Effector CD8-positive, alpha-beta T cell (primary cell): Measurements from ENCODE around the gene ADAMTS19.
"Not testable (repeated sequence)": the region's sequence is repeated elsewhere in the genome, so short reads cannot be mapped to it uniquely, and the experiment has no call there.

Experiments
- DNase-seq: peaks from one replicate; lab custom pipeline; 2025; lab: John Stamatoyannopoulos, UW
- total RNA-seq, 4 experiments: gene quantifications; one replicate each; lab custom pipeline; 2026; lab: John Stamatoyannopoulos, UW

The ADAMTS19 gene, protein sequence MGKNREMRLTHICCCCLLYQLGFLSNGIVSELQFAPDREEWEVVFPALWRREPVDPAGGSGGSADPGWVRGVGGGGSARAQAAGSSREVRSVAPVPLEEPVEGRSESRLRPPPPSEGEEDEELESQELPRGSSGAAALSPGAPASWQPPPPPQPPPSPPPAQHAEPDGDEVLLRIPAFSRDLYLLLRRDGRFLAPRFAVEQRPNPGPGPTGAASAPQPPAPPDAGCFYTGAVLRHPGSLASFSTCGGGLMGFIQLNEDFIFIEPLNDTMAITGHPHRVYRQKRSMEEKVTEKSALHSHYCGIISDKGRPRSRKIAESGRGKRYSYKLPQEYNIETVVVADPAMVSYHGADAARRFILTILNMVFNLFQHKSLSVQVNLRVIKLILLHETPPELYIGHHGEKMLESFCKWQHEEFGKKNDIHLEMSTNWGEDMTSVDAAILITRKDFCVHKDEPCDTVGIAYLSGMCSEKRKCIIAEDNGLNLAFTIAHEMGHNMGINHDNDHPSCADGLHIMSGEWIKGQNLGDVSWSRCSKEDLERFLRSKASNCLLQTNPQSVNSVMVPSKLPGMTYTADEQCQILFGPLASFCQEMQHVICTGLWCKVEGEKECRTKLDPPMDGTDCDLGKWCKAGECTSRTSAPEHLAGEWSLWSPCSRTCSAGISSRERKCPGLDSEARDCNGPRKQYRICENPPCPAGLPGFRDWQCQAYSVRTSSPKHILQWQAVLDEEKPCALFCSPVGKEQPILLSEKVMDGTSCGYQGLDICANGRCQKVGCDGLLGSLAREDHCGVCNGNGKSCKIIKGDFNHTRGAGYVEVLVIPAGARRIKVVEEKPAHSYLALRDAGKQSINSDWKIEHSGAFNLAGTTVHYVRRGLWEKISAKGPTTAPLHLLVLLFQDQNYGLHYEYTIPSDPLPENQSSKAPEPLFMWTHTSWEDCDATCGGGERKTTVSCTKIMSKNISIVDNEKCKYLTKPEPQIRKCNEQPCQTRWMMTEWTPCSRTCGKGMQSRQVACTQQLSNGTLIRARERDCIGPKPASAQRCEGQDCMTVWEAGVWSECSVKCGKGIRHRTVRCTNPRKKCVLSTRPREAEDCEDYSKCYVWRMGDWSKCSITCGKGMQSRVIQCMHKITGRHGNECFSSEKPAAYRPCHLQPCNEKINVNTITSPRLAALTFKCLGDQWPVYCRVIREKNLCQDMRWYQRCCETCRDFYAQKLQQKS
- total RNA-seq: 0 to 0.54 (median 0) reads per million in 4 experiments

DNA sequence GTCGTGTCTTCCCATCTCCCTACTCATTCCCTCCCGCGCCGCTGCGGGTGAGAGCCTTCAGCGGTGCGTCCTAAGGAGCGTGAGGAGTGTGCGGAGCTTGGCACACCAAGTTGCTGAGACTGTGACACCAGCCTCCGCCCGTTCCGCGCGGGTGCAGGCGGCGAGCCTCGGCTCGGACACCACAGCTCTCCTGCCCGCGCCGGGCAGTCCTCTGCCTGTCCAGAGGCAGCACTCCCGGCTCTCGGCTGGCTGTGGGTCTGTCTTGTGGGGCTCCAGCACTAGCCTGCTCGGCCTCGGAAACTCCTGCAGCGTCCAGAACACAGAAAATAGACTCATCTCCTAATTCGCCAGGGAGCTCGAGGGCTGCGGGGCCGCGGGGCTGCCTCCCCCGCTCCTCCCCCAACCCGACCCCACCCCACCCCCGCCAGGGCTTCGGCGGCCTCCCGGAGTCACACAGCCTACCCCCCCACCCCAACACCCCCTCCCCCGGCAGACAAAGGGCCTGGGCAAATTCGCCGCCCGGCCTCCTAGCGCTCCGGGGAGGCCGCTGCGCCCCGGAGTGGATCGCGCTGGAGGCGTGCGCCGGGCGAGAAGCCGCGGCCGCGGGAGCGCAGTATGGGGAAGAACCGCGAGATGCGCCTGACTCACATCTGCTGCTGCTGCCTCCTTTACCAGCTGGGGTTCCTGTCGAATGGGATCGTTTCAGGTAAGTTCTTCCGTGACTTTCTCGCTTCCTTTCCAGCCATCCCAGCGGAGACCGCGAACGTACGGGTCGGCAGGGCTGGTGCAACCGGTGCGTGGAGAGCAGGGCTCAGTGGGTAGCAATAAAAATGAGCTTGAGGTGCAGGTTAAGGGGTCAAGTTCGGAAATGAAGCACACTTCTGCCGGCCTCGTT is at the start of gene ADAMTS19:
Gene ADAMTS19, plus strand, starts transcription at position 522 of the 895 bp plus-strand sequence. Its CDS starts 94 bp downstream, at position 616.
- DNase-seq: no peak

DNA sequence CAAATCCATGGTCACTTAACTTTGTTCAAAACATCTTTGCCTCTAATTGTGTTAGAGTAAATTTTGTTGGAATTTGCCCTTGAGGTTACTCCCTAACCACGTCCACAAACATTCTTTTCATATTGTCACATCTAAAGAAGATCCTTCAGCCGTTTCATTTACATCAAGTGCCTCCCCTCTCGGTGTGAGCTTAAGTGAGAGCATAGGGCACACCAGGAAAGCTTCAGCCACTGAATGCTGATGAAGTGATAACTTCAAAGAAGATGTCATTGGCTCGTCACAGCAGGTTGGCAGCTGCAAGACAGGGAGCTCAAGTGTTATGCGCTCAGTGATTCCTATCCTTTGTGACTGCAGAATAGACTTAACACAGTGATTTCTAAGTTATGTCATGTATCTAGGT is 49.6 kb upstream of the ADAMTS19 start:
- DNase-seq: no peak

DNA sequence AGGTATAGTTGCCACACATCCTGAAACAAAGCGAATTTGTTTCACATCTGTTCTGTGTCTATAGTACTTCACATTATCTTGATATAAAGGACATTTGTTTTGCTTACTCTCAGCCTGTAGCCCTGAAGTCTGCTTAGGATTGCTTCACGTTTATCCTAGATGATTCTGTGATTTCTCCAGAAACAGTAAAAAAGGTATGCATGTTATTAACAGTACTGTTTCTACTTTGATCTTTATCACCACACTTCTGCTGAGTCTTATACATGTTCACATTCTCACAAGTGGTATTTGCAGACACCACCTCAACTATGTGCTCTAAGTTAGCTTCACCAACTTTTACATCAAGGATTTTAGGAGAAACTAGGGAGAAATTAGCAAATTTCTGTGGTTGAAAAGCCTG is 47.4 kb upstream of the ADAMTS19 start:
- DNase-seq: no peak

DNA sequence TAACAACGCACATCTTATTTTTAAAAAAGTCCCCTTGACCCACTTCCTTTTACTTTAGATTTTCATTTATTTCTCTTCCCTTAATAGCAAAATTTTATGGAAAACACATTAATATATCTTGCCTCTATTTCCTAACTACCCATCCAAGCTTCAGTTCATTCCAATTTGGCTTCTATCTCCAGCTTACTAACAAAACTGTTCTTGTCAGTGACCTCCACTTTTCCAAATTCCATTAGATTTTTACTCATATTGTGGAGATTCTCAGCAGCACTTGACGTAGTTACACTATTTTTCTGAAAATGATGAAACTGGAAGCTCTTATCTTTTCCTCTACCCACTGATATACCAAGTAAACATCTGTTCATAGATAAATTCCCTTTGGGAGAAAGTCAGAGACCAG is 46.5 kb upstream of the ADAMTS19 start:
- DNase-seq: no peak

DNA sequence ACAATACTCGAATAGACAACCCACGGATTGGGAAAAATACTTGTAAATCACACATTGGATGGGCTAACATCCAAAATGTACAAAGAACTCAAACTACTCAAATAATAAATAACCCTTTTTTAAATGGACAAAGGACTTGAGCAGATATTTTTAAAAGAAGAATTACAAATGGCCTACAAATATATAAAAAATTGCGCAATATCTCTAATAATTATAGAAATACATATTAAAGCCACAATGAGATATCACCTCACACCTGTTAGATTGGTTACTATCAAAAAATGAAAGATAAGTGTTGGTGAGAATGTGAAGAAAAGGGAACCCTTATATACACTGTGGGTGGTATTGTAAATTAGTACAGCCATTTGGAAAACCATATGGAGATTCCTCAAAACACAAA is 40.8 kb upstream of the ADAMTS19 start:
- no peak for DNase-seq

DNA sequence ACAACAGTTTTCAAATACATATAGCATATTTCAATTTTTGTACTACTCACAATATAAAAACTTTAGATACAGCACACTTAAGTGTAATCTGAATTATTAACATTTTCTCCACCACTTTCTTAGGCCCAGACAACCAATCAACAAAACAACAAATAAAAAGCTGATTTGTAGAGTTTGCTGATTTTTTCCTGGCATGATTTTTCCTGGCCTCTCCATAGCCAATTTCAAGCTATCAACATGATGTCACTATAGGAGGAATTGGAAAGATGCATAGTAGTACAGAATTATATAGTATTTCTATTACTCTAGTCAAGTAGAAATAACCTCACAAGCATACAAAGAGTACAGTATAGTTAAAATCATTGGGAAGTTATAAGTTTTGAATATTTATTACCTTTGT is 35.1 kb upstream of the ADAMTS19 start:
- DNase-seq: no peak

DNA sequence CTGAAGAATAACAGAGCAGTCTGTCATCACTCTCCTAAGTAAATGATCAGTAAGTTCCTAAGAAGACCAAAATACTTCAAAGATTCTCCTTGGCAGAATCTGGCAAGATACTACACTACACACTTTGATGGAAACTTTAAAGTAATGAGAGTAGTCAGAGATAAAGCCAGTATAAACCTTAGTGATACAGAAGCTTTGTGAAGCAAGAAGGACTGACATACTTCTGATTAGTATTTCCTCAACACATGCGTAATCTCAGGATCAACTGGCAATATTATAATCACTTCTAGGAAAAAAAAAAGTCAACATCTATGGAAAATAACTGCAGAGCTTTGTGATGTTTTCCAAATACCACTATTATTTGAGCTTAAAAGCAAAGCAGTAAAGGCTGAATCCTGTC is 34.0 kb upstream of the ADAMTS19 start:
- DNase-seq: no peak

DNA sequence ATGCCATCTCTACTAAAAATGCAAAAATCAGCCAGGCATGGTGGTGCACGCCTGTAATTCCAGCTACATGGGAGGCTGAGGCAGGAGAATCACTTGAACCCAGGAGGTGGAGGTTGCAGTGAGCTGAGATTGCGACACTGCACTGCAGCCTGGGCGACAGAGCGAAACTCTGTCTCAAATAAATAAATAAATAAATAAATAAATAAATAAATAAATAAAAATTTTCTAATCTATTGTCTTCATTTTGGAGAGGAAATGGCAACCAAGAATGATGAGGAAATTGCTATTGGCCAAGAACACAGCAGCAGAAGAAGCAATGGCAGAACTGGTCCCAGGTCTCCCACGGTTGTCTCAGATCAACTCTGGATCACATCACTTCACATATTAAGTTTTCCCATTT is 31.5 kb upstream of the ADAMTS19 start:
- DNase-seq: not testable (repeated sequence)

DNA sequence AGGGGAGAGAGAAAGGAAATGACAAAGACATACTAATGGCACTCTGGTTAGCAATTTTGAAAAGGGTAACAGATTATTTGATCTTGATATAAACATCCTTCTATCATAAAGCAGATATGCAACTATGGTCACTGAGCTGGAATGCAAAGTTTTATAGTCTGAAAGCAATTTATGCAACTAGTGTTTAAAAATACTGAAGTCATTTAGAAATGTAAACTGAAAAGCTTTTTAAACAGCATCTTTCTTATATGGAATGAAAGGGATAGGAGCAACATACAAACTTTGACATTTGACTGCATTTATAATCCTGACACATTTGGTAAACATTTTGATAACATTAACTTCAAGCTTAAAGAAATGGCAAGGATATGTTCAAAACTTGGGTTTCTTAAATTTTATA is 28.7 kb upstream of the ADAMTS19 start:
- no peak for DNase-seq

DNA sequence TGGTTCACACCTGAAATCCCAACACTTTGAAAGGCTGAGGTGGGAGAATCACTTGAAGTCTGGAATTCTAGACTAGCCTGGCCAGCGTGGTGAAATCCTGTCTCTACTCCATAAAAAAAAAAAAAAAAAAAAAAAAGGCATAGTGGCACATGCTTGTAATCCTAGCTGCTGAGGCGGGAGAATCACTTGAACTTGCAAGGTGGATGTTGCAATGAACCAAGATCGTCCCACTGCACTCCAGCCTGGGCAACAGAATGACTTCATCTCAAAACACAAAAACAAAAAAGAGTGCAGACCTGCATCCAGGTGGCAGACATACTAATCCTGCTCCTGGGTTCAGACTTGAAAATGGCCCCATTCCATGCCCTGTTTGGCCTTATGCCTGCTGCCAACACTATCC is 21.8 kb upstream of the ADAMTS19 start:
- DNase-seq: no peak

DNA sequence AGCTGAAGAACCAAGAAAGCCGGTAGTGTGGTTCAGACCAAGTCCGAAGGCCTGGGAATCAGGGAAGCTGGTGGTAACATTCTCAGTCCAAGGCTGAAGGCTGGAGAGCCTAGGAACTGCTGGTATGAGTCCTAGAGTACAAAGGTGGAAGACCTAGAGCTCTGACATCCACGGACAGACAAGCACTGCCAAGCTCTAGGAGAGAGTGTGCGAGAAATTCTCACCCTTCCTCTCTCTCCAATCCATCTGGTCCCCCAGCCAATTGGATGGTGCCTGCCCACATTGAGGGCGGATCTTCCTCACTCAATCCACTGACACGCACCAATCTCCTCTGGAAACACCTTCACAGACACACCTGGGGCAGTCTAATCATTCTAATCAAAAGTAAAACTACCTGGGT is 19.7 kb upstream of the ADAMTS19 start:
- DNase-seq: no peak

DNA sequence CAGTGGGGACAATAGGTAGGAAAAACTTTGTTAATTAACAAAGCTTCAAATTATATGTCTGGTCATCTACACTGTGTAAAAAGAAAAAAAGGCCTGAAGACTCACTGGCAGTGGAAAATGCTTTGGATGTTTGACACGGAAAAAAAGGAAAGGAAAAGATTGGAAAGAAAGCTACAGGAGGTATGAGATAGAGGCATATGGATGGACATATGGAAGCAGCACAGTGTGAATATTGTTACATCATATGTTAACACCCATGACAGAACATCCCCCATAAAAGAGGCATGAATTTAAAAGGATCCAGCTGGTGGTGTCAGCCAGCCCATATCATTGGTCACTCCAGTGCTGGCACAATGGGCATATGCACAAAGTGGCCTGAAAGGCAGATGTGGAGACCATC is 19.0 kb upstream of the ADAMTS19 start:
- DNase-seq: no peak

DNA sequence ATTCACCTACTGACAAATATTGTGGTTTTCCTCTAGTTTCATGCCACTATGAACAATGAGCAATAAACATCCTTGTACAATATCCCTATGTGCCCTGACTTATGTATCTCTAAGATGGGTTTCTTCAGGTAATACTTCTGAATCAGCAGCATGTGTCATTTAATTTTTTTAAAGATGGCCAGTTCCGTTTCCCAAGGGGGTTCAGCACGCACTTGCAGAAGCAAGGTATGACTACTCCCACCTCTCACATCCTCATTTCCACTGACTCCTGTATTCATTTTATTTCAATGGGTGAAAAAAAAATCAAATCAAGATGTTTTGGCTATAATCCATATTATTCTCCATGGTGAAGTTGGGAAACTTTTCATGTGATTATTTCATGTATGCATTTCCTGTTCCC is 14.7 kb upstream of the ADAMTS19 start:
- DNase-seq: no peak

DNA sequence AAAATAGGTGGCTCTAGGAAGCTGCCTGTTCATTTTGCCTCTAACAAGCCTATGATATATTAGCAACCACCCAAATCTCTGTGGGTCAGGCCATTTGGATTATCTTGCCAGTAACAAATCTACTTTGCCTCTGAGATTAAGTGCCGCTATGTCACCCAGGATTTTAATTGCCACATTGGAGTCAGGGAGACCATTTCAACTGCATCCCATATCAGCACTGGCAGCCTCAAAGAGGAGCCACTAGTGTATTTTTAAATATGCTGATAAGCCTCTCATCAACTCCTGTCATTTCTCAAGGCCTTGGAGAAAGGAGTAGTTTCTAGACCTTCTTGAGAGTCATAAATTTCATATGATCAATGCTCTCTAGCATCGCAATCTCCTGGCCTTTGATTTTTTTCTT is 12.1 kb upstream of the ADAMTS19 start:
- no peak for DNase-seq

DNA sequence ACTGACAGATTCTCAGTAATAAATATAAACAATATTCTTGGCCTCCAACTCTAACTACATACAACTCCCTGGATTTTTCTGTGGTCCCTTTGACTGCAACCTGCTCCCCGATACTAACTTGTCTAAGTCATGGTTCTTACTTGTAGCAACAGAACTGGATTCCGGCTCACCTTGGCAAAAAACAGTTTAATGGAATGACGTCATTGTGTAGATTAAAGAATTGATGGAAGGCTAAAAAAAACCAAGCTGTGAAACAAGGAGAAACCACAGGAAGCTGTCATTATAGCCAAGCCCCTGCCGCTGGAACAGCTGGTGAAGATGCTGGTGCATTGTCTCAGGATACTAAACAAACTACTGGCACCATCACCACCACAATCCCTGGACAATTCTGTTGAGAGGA is 11.4 kb upstream of the ADAMTS19 start:
- no peak for DNase-seq

DNA sequence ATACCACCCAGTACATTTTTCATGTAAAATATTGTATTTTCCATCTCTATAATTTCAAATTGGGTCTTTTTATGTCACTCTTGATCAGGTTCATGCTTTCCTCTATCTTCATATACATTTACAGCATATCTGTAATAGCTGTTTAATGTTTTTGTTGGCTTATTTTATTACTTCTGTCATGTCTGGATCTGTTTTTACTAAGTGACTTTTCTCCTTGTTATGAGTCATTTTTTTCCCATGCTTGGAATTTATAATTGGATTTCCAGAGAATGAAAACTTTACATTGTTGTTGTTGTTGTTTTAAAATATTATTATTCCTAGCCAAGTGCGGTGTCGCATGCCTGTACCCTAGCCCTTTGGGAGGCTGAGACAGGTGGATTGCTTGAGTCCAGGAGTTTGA is 5.6 kb upstream of the ADAMTS19 start:
- no peak for DNase-seq

DNA sequence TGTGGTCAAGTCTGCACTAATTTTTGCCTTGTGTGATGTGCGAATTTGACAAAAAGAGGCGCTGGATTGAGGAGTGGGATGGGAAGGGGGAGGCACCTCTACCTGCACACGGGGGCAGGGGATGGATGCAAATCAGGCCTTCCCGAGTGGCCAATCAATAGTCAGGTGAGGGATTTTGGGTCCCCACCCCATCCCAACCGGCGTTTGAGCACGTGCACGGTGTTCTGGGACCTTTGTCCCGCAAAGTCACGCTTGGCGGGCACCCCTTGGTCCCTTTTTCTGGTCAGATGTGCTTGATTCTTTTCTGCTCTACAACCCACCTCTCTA is 685 bp upstream of the ADAMTS19 start:
- DNase-seq: no peak

DNA sequence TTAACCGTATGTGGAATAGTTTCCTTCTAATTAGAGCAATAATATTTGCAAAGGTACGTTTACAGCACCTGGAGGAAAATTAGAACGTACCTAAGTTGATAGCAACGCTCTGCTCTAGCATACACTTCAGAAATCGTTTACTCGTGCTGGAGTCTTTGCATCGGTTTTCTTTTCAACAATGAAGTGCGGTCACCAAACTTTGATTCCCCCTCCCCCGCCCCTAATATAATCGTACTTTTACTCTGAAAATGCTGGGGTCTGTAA is 506 bp downstream of the ADAMTS19 start:
- DNase-seq: no peak

DNA sequence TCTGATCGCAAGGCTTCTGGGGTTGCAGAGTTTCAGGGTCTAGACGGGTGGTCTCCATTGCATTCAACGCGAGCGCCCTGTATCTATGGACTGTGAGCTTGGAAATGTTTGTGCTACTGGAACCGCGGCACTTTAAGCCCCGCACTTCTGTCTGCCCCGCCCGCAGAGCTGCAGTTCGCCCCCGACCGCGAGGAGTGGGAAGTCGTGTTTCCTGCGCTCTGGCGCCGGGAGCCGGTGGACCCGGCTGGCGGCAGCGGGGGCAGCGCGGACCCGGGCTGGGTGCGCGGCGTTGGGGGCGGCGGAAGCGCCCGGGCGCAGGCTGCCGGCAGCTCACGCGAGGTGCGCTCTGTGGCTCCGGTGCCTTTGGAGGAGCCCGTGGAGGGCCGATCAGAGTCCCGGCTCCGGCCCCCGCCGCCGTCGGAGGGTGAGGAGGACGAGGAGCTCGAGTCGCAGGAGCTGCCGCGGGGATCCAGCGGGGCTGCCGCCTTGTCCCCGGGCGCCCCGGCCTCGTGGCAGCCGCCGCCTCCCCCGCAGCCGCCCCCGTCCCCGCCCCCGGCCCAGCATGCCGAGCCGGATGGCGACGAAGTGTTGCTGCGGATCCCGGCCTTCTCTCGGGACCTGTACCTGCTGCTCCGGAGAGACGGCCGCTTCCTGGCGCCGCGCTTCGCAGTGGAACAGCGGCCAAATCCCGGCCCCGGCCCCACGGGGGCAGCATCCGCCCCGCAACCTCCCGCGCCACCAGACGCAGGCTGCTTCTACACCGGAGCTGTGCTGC is 1.0 kb downstream of the ADAMTS19 start:
- no peak for DNase-seq

DNA sequence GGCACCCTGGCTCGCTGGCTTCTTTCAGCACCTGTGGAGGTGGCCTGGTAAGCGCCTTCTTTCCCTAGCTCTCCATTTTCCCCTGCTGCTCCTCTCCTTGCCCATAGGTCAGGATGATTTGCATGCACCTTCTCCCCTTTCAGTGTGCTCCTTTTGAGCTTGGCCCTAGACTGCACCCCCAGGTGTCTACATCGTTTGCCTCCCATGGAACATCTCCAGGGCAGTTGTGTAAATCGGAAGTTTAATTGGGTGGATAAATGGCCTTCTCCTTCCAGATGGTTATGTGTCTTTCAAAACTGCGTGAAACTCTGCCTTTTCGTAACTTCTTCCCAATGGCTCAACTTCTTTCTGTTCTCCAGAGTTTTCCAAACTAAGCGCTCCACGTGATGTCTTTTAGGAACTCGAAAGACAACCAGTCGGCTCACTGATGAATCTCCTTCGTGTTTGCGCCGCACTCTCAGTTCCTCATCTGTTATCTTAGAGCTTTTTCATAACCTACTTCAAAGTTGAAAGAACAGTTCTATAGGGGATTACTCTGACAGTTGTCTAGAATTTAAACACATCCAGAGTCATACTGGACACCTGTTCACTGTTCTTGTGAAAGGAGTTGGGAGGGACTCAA is 1.7 kb downstream of the ADAMTS19 start:
- DNase-seq: no peak
